Type B pancreatic cell (in vitro differentiated cells): ENCODE data around the gene PCBP3. TPM values are rescaled to one million over a fixed set of nuclear protein-coding genes. Genes with fewer than 3 reads are reported as not detected.

ENCODE experiments used
- DNase-seq: peaks from one replicate; pipeline ENCODE4 v3.0.0; 2021; ENCODE audit warnings: mixed read lengths; ENCODE audit not compliant: unreplicated experiment; ENCODE audit errors: extremely low spot score
- H3K27ac Mint-ChIP-seq: 2 replicates; pipeline ENCODE4 v1.8.0; 2021; ENCODE audit warnings: mild to moderate bottlenecking, mixed read lengths
- H3K27me3 Mint-ChIP-seq: 2 replicates; pipeline ENCODE4 v1.8.0; 2021; ENCODE audit warnings: mixed read lengths
- H3K36me3 Mint-ChIP-seq: 2 replicates; pipeline ENCODE4 v1.8.0; 2021; ENCODE audit warnings: mixed read lengths
- H3K4me1 Mint-ChIP-seq: one replicate; pipeline ENCODE4 v1.8.0; 2021; ENCODE audit warnings: mixed read lengths; ENCODE audit not compliant: unreplicated experiment
- H3K4me3 Mint-ChIP-seq: 2 replicates; pipeline ENCODE4 v1.8.0; 2021; ENCODE audit warnings: mild to moderate bottlenecking, mixed read lengths
- H3K9me3 Mint-ChIP-seq: 2 replicates; pipeline ENCODE4 v1.8.0; 2021; ENCODE audit warnings: mixed read lengths
- CTCF ChIP-seq: fragments of 200-600 bp; sonication (generic); conservative IDR thresholded peaks from 2 replicates; pipeline ENCODE4 v1.5.0; 2021; ENCODE audit warnings: antibody characterized with exemption, mild to moderate bottlenecking
- total RNA-seq: library from RNA; stranded (reverse); gene quantifications from 2 replicates; pipeline ENCODE4 v1.2.1, GENCODE V29; 2021; ENCODE audit warnings: low replicate concordance

PCBP3 gene
- total RNA-seq, 1 donor from 2014 or later = 5.5 TPM

GRCh38 chr21:45862543-45863207, 219.2 kb downstream of the PCBP3 start:
- peaks cover 4% of the 10 kb centered on the region for H3K4me1 Mint-ChIP-seq
- peaks cover 9% of the 10 kb centered on the region for H3K27me3 Mint-ChIP-seq
- no peak overlapping the region for H3K4me3 Mint-ChIP-seq
- no peak for DNase-seq
- H3K27ac Mint-ChIP-seq = no peak overlapping the region
- no peak for TF ChIP-seq CTCF
- H3K9me3 Mint-ChIP-seq = no peaks in the 10 kb centered on the region
- H3K36me3 Mint-ChIP-seq = no peaks in the 10 kb centered on the region

DNA sequence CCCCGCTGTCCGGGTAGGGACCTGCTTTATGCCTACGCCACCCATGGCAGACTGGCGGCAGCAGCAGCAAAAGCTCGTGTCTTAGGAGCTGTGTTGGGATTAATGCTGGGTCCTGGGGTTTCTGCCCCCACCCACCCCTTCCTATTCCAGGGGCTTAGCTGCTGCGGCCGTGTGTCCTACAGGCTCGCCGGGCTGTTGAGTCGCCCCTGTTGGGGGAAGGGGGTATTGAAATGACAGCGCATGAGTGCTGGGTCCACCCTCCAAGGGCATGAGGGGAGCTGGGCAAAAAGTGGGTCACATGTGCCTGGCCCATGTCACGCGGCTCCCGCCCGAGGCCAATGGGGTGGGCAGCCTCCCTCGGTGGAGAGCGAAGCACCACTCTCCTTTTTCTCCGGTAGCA, 219.7 kb downstream of the PCBP3 start:
- H3K4me3 Mint-ChIP-seq = no peak overlapping the region
- no peak for DNase-seq
- H3K36me3 Mint-ChIP-seq = no peaks in the 10 kb centered on the region
- no peak overlapping the region for H3K27ac Mint-ChIP-seq
- H3K9me3 Mint-ChIP-seq = no peaks in the 10 kb centered on the region
- H3K4me1 Mint-ChIP-seq = peaks cover 4% of the 10 kb centered on the region
- peaks cover 9% of the 10 kb centered on the region for H3K27me3 Mint-ChIP-seq
- TF ChIP-seq CTCF = no peak

GRCh38 chr21:45863751-45864150, 220.2 kb downstream of the PCBP3 start:
- H3K27ac Mint-ChIP-seq = no peak overlapping the region
- H3K27me3 Mint-ChIP-seq = peaks cover 9% of the 10 kb centered on the region
- no peak for TF ChIP-seq CTCF
- peaks cover 4% of the 10 kb centered on the region for H3K4me1 Mint-ChIP-seq
- no peak for DNase-seq
- no peaks in the 10 kb centered on the region for H3K36me3 Mint-ChIP-seq
- H3K9me3 Mint-ChIP-seq = no peaks in the 10 kb centered on the region
- H3K4me3 Mint-ChIP-seq = no peak overlapping the region

DNA sequence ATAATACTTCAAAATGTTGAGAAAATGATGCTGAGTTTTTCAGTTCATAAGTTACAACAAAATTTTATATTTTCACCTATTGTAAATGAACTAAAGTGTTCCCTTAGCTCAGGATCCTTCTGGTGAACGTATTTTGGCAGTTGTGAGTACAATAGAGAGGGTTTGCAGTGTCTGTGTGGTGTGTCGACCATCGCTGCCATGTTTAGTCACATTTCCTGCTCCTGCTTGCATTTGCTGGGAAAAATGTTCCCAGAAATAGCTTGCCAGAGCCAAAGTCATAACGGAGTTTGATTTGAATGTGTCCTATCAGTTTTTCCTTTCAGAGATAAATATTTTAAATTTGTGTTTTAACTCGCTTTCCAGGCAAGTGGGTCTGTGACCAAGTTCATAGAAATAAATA, 220.9 kb downstream of the PCBP3 start:
- no peak overlapping the region for H3K4me3 Mint-ChIP-seq
- no peak for TF ChIP-seq CTCF
- no peak overlapping the region for H3K27ac Mint-ChIP-seq
- peaks cover 9% of the 10 kb centered on the region for H3K27me3 Mint-ChIP-seq
- no peaks in the 10 kb centered on the region for H3K36me3 Mint-ChIP-seq
- peaks cover 4% of the 10 kb centered on the region for H3K4me1 Mint-ChIP-seq
- DNase-seq = no peak
- no peaks in the 10 kb centered on the region for H3K9me3 Mint-ChIP-seq

DNA sequence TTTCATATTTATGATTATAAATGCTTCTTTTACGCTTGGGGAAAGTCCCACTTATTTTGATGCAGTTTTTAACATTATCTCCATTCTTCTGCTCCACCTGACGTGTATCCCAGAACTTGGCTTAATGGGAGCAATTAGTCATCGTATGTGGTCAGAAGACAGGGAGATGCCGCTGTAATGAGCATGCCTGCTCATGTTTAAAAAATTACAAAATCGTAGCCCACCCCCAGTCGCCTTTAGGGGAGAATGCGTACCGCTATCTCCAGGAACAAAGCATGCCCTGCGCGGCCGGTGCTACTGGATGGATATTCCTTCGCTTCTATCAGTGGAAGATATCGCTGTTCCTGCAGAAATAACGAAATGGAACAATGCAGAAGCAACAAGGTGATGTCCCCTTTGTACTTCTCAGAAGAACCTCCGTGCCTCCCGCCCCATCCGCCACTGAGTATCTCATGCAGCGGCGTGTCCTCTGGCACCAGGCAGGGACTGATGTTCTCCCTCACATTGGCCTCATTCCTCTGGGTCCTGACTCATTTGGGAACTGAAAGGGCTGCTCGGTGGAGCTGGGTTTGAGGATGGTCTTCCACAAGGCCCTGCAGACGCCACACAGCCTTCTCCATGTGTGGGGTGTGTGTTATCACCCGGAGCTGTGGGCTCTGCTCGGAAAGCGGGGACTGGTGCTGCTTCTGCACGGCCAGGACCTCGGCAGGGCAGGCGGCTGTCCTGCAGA, 221.7 kb downstream of the PCBP3 start:
- Mint-ChIP-seq H3K27me3 (peaks cover 9% of the 10 kb centered on the region), H3K27ac (no peak overlapping the region), H3K4me3 (no peak overlapping the region), H3K36me3 (no peaks in the 10 kb centered on the region), H3K9me3 (no peaks in the 10 kb centered on the region), H3K4me1 (peaks cover 4% of the 10 kb centered on the region)
- TF ChIP-seq CTCF = no peak
- no peak for DNase-seq
